Prostate gland (tissue), 2 donors: Measurements from ENCODE around the gene HEBP2. TPM values are rescaled to one million over a fixed set of nuclear protein-coding genes. Genes with fewer than 3 reads are reported as not detected.
"Not testable (repeated sequence)": the region's sequence is repeated elsewhere in the genome, so short reads cannot be mapped to it uniquely, and the experiment has no call there.

Experiments
- DNase-seq: peaks from one replicate; pipeline ENCODE4 v3.0.0-alpha.2; 2019; ENCODE audit warnings: low spot score
- H3K27ac ChIP-seq, 2 donors: fragments of 200-600 bp; sonication (generic); 2 replicates each; pipeline ENCODE4 v1.5.1; 2017 to 2019
- H3K27me3 ChIP-seq: fragments of 200-600 bp; sonication (generic); replicated peaks from 2 replicates; pipeline ENCODE4 v1.5.1; 2019; ENCODE audit not compliant: insufficient read depth
- H3K36me3 ChIP-seq, 2 donors: fragments of 200-600 bp; sonication (generic); 1 replicate in 1 of 2; 2 replicates in 1 of 2; pipeline versions ENCODE4 v1.5.1 to v1.8.1; 2017 to 2019
- H3K4me1 ChIP-seq: fragments of 200-600 bp; sonication (generic); replicated peaks from 2 replicates; pipeline ENCODE4 v1.5.1; 2019
- H3K4me3 ChIP-seq, 2 donors: fragments of 200-600 bp; sonication (generic); 2 replicates each; pipeline ENCODE4 v1.5.1; 2017 to 2019
- H3K9me3 ChIP-seq: fragments of 200-600 bp; sonication (generic); 2 replicates; pipeline ENCODE4 v1.5.1; 2017
- POLR2A ChIP-seq: fragments of 450-650 bp; IDR thresholded peaks from one replicate; pipeline ENCODE4 v1.6.1; 2016; ENCODE audit warnings: antibody characterized with exemption, mild to moderate bottlenecking
- POLR2AphosphoS5 ChIP-seq: sonication (generic); formaldehyde crosslinking; IDR thresholded peaks from one replicate; pipeline ENCODE4 v1.6.1; 2017; ENCODE audit warnings: antibody characterized with exemption
- WGBS: methylation state at CpG from one replicate; pipeline ENCODE4 v1.1.5; 2018; 5-methylcytosine and 5-hydroxymethylcytosine counted together
- intact Hi-C: fragments of 100-400 bp; cut with DNase I; formaldehyde crosslinking; loops from one replicate; pipeline ENCODE4 v1.14.2; 2022
- total RNA-seq, 2 donors: library from RNA; depleted of rRNA; stranded (reverse); fragments of >200 nt; gene quantifications; one replicate each; pipeline ENCODE4 v1.1.0, GENCODE V29; 2016
- TF ChIP-seq, protein P1 (sequence below), 4 experiments: fragments of 200-600 bp in 2 of 4; fragments of 450-650 bp in 2 of 4; sonication (generic) in 2 of 4; IDR thresholded peaks; 1 replicate in 3 of 4; 2 replicates in 1 of 4; pipeline ENCODE4 v1.5.1; 2016 to 2019; ENCODE audit warnings: antibody characterized with exemption in 4 of 4, mild to moderate bottlenecking in 2 of 4, moderate library complexity in 2 of 4

Gene HEBP2
- total RNA-seq, 2 donors from 2014 or later: 95.4 to 187 TPM

DNA sequence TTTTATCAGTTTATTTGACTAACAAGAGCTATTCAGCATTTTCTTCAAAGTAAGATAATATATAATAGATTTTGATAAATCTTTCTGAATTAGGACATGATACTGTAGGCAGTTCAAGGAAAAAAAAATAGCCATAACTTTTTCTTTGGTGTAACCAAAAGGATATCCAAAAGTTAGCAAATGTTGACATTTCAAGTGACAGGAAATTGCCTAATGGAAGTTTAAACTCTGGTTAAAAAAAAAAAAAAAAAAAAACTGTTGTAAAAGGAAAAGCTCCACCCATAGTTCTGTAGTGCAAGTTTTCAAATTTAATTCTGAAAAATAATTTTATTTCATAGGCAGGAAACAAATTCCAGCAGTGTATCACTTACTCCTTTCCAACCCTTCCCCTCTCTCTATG lies 18.8 kb downstream of the HEBP2 start:
- intact Hi-C loops: loop anchor here (10.0 kb wide), 2 partner anchors 162 to 342 kb away; no protein-coding TSS in a partner anchor
- Histone ChIP-seq H3K27ac (no peak overlapping the region), H3K4me1 (no peaks in the 10 kb centered on the region), H3K36me3 (no peaks in the 10 kb centered on the region), H3K4me3 (no peak overlapping the region), H3K27me3 (no peaks in the 10 kb centered on the region), H3K9me3 (no peaks in the 10 kb centered on the region)
- no peak for DNase-seq
- TF ChIP-seq POLR2AphosphoS5 (no peak), POLR2A (no peak)
- TF ChIP-seq, protein P1, sequence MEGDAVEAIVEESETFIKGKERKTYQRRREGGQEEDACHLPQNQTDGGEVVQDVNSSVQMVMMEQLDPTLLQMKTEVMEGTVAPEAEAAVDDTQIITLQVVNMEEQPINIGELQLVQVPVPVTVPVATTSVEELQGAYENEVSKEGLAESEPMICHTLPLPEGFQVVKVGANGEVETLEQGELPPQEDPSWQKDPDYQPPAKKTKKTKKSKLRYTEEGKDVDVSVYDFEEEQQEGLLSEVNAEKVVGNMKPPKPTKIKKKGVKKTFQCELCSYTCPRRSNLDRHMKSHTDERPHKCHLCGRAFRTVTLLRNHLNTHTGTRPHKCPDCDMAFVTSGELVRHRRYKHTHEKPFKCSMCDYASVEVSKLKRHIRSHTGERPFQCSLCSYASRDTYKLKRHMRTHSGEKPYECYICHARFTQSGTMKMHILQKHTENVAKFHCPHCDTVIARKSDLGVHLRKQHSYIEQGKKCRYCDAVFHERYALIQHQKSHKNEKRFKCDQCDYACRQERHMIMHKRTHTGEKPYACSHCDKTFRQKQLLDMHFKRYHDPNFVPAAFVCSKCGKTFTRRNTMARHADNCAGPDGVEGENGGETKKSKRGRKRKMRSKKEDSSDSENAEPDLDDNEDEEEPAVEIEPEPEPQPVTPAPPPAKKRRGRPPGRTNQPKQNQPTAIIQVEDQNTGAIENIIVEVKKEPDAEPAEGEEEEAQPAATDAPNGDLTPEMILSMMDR (IDR thresholded peaks at IDR 0.05): no peak

DNA sequence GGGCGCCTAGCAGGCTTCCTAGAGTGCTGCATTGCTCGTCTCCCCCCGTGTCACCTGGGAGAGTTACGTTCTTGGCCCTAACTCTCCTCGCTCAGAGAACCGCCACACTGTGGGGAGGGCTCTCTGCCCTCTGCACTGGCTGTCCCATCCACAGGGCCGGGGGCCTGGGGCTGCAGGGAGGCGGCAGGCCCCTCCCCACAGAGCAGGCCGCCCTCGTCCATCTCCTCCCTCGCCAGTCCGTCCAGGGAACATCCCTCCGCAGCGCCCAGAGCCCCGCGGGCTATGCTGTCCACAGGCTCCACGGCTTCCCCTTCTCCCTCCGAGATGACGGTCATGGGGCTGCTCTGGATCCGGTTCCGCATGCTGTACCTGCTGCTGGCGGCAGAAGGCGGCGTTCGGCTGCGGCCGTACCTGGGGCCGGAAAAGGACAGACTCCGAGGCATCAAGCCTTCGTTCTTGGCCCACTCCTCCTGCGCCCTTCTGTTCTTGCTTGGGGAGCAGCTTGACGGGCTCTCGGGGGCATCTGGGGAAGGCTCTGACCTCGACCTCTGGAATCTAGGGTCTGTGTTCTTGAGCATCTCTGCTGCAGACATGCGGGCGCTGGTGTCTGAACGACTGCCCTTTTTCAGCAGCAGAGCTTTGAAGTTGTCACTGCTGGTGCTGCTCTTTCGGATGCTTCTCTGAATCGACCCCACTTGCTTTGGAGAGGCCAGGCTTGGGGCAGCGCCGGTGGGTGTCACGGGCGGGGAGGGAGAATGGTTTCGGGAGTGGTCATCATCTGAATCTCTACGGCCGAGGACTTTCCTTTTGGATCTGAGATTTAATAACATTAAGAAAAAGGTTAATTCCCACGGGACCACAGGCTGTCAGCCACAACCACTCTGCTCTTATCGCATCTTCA lies 20.2 kb downstream of the HEBP2 start:
- H3K4me3 ChIP-seq: no peak overlapping the region
- no peaks in the 10 kb centered on the region for H3K9me3 ChIP-seq
- DNase-seq: no peak
- no peaks in the 10 kb centered on the region for H3K4me1 ChIP-seq
- no peak overlapping the region for H3K27ac ChIP-seq
- intact Hi-C loops: loop anchor here (10.0 kb wide), 2 partner anchors 161 to 341 kb away; no protein-coding TSS in a partner anchor
- no peaks in the 10 kb centered on the region for H3K36me3 ChIP-seq
- no peaks in the 10 kb centered on the region for H3K27me3 ChIP-seq
- WGBS: 93% methylated on average over 47 of the region's 48 CpGs
- TF ChIP-seq POLR2AphosphoS5: no peak
- TF ChIP-seq, protein P1 (IDR thresholded peaks at IDR 0.05): no peak
- TF ChIP-seq POLR2A: no peak

DNA sequence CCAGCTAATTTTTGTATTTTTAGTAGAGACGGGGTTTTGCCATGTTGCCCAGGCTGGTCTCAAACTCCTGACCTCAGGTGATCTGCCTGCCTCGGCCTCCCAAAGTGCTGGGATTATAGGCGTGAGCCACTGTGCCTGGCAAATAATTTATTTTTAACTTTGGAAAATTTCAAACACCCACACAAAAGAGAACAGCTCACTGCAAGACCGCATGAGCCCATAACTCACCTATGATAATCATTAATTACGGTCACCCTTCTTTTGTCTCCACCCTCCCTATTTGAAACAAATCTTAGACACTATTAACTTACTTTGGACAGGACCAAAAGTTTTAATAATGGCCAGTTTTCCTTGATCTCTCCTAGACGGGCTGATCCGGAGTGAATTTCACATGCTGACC lies 21.2 kb downstream of the HEBP2 start:
- H3K27me3 ChIP-seq, H3K4me3 ChIP-seq, H3K4me1 ChIP-seq, DNase-seq, H3K36me3 ChIP-seq, H3K27ac ChIP-seq, H3K9me3 ChIP-seq: not testable (repeated sequence)
- intact Hi-C loops: loop anchor here (5.0 to 10.0 kb wide), 3 partner anchors 97 to 340 kb away; no protein-coding TSS in a partner anchor
- 93% methylated on average over 7 of the region's 7 CpGs for WGBS

DNA sequence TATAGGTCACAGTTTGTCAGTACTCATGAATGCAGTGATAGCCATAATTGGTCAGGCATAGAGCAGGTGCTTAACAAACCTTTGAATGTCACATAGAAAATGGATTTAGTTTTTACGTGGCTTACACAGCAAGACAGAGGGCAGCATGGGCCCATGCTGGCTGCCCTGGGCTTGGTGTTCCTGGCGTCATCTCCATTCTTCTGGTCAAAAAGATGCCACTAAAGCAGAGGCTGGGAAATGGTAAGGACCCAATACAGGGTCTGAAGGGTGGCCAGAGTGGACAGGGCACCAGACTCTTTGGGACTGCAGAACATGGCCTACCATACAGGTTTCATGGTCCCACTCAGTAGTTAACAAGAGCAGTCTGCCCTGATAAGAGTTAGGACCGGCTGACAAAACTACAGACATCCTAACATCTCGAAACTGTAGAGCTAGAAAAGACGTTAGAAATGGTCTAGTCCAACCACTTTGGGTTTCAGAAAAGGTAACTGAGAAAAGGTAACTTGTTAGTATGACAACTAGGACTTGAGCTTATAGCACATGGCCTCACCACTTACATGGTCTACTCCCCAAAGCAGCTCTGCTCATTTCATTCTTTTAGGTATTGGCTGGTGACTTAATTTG lies 22.6 kb downstream of the HEBP2 start:
- no peak for DNase-seq
- no peak overlapping the region for H3K4me3 ChIP-seq
- no peak overlapping the region for H3K27ac ChIP-seq
- WGBS: 85% methylated on average over 5 of the region's 5 CpGs
- intact Hi-C loops: loop anchor here (5.0 to 10.0 kb wide), 3 partner anchors 96 to 338 kb away; no protein-coding TSS in a partner anchor
- H3K9me3 ChIP-seq: no peaks in the 10 kb centered on the region
- H3K4me1 ChIP-seq: no peaks in the 10 kb centered on the region
- no peaks in the 10 kb centered on the region for H3K27me3 ChIP-seq
- no peak for TF ChIP-seq POLR2A
- TF ChIP-seq POLR2AphosphoS5: no peak
- TF ChIP-seq, protein P1 (IDR thresholded peaks at IDR 0.05): no peak
- no peaks in the 10 kb centered on the region for H3K36me3 ChIP-seq

DNA sequence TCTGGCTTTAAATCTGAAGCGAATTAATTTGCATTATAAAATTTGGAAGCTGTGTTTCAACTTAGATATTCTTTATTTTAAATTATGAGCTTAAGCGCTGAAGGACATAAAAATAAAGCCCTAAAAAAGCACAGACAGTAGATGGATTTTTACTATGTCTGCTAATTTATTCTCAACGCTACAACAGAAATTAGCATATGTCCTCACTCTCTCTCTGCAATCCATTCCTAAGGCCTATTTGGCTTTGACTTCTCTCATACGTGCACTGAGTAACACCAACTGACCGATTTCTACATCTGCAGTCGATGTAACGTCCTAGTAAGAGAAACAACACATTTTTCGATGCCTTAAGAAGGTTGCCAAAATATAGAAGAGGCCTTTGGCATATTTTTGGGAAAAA lies 23.7 kb downstream of the HEBP2 start:
- H3K27ac ChIP-seq: no peak overlapping the region
- WGBS: 91% methylated on average over 8 of the region's 8 CpGs
- no peaks in the 10 kb centered on the region for H3K9me3 ChIP-seq
- no peak overlapping the region for H3K4me3 ChIP-seq
- DNase-seq: no peak
- no peaks in the 10 kb centered on the region for H3K27me3 ChIP-seq
- no peaks in the 10 kb centered on the region for H3K36me3 ChIP-seq
- intact Hi-C loops: loop anchor here (5.0 to 10.0 kb wide), 3 partner anchors 95 to 337 kb away; no protein-coding TSS in a partner anchor
- H3K4me1 ChIP-seq: no peaks in the 10 kb centered on the region
- TF ChIP-seq, protein P1 (IDR thresholded peaks at IDR 0.05): no peak
- no peak for TF ChIP-seq POLR2AphosphoS5
- TF ChIP-seq POLR2A: no peak
